HG02884 (cell line): ENCODE results near the gene GPER1.
"Not testable (repeated sequence)": the region's sequence is repeated elsewhere in the genome, so short reads cannot be mapped to it uniquely, and the experiment has no call there.

ENCODE experiments used
- ATAC-seq: cut with Tn5 transposase; IDR thresholded peaks from one replicate; pipeline ENCODE4 v1.9.1; 2021; ENCODE audit warnings: mild to moderate bottlenecking, moderate library complexity; ENCODE audit not compliant: unreplicated experiment

The GPER1 gene

GRCh38 chr7:1101563-1102431, 13.9 kb downstream of the GPER1 start:
- no peak for ATAC-seq

DNA sequence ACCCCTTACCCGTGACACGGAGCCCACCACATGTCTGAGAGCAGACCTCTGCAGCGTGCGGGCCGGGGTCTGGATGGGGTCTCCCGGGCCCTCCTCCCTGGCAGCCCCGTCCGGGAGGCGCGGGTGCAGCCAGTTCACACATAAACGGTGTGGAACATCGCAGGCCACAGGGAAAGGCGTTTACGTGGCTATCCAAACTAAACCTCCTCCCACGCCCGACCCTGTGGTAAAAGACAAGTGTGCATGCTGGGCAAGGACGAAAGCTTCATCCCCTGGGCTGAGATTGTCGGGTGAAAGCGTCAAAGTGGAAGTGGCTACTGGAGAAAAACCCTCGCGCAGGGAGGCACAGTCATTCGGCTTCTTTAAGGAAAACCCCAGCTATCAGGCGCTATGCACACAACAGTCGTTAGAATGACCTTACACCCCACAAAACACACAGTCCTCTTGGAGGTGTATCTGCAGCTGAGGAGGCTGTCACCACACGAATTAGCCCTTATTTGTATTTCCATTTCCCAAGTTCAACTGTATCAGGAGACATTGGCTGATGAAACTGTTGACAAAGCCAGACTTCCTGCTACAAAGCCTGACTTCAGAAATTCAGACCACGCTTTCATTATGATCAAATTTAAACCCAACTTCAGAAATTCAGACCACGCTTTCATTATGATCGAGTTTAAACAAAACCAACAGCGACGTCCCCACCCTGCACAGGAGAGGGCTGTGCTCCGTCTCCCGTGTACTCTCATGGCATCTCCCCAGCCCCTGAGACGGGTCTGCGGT, 15.3 kb downstream of the GPER1 start:
- ATAC-seq: peak; percentile 41

DNA sequence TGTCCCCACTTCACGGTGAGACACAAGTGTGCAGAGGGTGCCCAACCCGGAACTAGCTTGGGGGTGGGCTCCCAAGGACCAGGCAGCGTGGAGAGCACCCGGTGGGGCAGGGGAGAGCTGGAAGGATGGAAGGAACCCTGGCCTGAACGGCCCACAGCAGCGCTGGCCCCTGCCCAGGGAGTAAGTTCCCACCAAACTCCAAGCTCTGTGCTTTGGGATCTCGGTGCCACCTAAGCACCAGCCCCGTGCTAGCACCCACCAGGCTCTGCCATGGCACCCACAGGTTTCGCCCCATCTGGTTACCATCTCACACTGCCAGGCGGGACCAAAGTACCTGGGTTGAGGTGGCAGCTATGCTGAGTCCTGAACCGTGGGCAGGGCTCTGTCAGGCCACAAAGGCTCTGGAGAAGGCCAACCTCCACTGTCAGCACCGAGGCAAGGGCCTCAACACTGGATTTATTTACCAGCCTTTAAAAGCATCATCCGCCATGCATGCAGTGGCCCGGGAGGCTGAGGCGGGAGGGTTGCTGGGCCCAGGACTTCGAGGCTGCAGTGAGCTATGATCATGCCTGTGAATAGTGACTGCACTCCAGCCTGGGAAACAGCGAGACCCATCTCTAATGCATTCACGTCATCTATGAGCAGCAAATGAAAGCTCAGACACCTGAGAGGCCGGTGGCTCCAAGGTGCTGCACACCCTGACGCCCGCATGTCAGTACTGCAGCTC, 16.0 kb downstream of the GPER1 start:
- no peak for ATAC-seq

DNA sequence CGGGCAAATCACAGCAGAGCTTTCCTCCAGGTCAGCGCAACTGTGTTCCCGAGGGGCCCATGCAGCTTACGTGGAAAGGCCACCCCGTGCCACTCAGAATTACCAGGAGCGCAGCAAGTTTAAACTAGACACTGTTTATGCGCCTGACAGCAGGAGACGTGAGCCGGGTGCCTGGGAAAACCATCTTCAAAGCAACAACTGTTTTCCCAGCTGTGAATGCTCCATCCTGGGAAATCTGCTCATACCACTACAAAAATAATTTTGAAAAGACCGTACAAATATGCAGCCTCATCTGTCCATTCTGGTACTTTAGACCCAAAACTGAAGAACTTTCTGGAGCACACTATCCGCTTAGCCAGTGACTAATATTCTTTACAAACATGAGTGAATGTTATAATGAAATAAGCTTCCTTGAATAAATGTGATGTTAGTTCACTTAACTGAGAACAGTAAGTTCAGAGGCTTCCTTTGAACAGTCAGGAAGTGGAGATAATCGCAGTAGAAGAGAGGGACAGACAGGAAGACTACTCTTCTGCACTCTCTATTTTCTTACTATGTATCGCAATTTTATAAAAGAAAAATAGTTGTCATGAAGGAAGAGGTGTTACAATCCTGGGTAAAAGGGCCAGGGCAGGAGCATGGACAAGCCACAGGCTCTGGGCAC, 16.7 kb downstream of the GPER1 start:
- ATAC-seq: no peak

DNA sequence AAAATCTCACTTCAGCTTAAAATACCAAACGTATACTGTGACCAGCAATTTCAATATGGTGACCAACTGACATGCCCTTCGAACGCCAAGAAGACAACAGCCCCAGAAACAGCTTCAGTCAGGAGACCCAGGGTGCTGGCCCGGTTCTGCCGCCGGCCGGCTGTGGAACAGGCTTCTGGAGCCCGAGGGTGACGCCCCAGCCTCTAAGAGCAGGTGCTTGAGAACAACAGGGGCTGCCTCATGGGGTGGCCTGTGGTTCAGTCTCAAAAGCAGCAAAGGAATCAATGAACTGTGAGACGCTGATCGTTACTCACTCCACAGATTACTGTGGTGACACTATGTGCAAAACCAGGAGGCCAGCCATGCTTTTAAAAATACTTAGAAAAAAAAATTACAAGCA, 17.3 kb downstream of the GPER1 start:
- ATAC-seq: peak; percentile 61

- no peak for ATAC-seq
These were observed 18.3 kb downstream of the GPER1 start for GRCh38 chr7:1106063-1106792.

GRCh38 chr7:1106793-1107421, 19.0 kb downstream of the GPER1 start:
- no peak for ATAC-seq

- ATAC-seq: no peak
These were observed 20.5 kb downstream of the GPER1 start for GRCh38 chr7:1108264-1108920.

GRCh38 chr7:1109581-1110310, 21.8 kb downstream of the GPER1 start:
- no peak for ATAC-seq

DNA sequence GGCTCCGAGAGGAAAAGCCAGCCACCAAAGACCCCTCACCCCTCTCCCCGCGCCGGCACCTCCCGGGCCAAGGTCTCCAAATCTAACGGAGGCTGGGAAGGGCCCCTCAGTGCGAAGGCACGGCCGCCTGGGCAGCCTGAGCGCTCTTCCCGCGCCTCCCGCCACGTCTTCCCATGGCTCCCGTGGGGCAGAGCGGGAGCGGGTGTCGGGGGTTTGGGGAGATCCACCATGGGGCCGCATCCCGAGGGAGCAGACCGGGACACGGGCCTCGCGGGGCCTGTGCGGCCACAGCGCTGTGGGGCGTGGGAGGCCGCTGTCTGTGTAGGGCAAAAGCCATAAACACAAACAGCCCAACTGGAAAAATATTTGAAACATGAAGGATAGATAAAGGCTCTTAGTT, 22.4 kb downstream of the GPER1 start:
- ATAC-seq: no peak

DNA sequence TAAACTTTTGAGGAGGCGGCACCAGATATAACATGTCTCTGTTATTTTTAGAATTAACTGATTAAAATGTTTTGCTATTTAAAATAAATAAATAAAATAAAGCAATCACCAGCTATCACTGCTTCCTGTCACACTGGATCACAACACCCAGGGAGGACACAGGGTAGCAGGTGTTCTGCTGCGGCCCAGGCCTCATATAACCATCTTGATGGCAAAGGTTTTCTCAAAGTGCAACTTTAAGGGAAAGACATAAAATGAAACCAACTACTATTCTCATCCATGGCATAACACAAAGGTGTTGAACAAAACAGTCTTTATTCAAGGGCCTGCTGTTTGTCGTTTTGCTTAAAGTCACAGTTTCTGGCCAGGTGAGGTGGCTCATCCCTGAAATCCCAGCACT, 23.2 kb downstream of the GPER1 start:
- ATAC-seq: no peak

GRCh38 chr7:1112109-1112508, 24.2 kb downstream of the GPER1 start:
- no peak for ATAC-seq

DNA sequence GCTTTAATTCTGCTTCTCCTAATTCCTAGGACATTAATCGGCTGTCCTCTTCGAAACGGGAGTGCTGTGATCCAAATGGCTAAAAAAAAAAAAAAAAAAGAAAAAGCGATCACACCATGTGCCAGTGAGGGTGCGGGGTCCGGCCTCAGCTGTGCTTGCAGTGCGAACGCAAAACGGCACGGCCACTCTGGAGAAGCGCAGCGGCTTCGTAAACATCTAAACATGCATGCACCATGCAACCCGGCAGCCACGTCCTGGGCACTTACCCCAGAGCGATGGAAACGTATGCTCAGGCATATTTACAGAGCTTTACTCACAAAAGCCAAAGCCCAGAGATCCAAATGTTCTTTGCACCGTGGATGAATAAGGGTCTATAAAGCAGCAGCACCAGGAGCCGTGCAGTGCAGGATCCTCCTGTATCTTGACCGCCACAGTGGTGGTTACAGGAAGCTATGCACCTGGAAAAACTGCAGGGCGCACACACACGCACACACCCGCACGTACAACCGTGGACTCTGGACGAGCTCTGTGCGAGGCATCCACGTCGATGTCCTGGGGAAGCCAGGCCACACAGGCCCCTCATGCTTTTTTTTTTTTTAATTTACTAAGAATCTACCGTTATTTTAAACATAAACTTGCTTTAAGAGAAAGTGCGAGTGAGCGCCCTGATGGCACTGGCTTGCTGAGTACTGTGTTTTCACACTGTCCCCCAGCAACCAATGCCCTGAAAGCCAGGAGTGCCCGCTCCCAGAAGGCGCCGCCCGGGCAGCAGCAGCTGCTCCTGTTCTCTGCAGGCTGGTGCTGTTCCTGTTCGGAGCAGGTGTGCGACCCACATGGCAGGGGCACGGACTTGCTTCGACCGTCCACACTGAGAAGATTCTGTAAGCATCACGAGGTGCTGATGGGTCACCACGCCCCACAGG, 25.0 kb downstream of the GPER1 start:
- ATAC-seq: no peak

GRCh38 chr7:1113548-1113885, 25.6 kb downstream of the GPER1 start:
- no peak for ATAC-seq

DNA sequence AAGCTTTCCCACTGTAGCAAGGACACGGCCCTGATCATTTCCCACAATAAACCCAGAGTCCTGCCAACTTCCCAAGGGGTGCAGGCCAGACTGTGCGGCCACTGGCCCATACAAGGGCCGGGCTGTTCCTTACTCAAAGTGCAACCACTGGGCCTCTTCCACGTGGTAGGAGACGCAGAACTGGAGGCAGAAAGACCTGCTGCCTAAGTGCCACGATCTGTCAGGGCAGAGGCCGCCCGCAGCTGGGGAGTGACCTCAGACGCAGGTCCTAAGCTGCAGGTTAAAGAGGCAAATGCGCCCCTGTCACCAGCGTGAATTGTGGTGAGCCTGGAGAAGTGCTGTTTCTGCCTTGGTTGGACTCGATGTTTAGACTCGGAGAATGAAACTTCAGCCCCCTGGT, 26.2 kb downstream of the GPER1 start:
- ATAC-seq: no peak

DNA sequence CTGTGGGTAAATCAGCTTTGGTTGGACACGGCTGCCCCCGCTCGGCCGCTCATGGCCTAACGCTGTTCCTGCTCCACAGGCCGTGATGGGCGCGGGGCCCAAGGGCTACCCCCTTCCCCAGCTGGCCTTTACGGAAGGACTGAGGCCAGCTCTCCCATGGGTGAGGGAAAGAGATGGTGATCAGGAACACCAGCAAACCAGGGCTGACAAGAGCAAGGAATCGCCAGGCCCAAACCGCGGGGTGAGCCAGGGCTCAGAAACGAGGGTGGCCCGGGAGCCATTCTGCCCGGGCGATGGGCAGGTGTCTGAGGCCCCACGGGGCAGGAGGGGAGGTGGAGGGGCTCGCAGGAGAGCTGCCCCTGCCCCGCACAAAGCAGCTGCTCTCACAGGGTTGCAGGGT, 26.6 kb downstream of the GPER1 start:
- no peak for ATAC-seq

DNA sequence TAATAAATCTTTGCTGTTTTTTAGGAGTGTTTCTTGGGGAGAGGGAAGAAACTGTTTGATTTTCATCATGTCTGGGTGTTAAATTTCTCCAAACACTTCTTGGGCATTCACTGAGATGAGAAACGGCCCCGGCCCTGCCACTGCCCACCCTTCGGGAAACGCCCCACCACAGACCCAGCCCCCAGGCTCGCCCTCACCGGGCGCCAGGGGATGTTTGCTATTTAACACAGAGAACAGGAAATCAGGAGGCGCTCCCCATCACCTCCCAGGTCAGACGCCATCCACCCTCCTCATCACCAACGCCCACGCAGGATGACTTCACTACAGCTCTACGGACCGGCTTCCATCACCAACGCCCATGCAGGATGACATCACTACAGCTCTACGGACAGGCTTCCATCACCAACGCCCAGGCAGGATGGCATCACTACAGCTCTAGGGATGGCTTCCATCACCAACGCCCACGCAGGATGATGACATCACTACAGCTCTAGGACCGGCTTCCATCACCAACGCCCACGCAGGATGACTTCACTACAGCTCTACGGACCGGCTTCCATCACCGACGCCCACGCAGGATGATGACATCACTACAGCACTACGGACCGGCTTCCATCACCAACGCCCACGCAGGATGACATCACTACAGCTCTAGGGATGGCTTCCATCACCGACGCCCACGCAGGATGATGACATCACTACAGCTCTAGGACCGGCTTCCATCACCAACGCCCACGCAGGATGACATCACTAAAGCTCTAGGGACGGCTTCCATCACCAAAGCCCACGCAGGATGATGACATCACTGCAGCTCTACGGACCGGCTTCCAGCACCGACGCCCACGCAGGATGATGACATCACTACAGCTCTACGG, 27.5 kb downstream of the GPER1 start:
- ATAC-seq: not testable (repeated sequence)
